ENCODE data around the gene MMP14. TPM values are rescaled to one million over a fixed set of nuclear protein-coding genes. Genes with fewer than 3 reads are reported as not detected.

The MMP14 gene
- total and polyA plus RNA-seq, 2 of the 13 experiments (the other 11 are each of a cell fraction or from before 2014, with no cell fraction given): 5.2 to 9.8 TPM

DNA sequence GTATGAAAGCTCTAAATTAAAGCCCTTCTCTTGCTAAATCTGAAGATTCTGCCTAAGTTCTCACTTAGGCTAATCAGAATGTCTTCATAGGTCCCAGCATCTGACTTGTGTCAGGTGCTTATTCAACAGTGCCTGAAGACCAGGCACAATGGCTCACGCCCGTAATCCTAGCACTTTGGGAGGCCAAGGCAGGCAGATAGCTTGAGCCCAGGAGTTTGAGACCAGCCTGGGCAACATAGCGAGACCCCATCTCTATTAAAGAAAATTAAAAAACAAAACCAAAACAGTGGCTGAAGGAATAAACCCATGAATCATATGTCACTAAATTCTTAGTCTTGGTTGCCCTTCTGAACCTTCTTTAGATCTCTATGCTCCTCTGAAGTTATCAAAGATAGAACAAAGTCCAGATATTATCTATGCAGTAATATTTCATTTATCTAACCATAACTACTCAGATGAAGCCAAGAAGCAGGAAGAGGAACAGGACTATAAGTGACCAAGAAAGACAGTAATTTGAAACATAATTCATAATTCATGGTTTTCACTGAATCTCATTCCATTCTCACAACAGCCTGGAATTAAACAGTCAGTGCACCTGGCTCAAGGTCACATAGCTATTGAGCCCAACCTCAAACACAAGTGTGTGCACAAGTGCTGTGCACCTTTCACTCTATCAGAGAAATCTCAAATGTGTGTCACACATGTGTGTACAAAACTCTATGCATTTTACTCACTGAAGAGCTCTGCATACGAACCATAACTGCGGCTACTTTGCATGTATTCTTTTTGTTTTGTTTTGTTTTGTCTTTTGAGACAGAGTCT is 27.8 kb upstream of the MMP14 start (continued):
- TF ChIP-seq ZNF691 (CRISPR knock-in tag; IDR thresholded peaks at IDR 0.05; ENCODE audit: borderline replicate concordance, low read depth): no peak
- TF ChIP-seq, protein P1, sequence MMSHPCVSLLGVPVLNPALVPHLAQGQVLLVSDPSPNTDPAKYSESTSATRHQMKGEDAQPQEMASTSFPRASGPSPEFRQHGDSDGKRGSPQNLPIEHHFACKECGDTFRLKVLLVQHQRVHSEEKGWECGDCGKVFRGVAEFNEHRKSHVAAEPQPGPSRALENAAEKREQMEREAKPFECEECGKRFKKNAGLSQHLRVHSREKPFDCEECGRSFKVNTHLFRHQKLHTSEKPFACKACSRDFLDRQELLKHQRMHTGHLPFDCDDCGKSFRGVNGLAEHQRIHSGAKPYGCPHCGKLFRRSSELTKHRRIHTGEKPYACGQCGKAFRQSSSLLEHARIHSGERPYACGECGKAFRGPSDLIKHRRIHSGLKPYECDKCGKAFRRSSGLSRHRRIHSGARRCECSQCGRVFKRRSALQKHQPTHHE (CRISPR knock-in tag; IDR thresholded peaks at IDR 0.05; ENCODE audit: borderline replicate concordance): no peak
- TF ChIP-seq ZMYM4 (CRISPR knock-in tag; IDR thresholded peaks at IDR 0.05): no peak
- TF ChIP-seq JUNB (CRISPR knock-in tag; IDR thresholded peaks at IDR 0.05; ENCODE audit: borderline replicate concordance): no peak
- TF ChIP-seq NR2F2 (IDR thresholded peaks at IDR 0.05; ENCODE audit: borderline replicate concordance, low read depth): no peak
- no peak for TF ChIP-seq ZFP41 (CRISPR knock-in tag; IDR thresholded peaks at IDR 0.05; ENCODE audit: borderline replicate concordance)
- TF ChIP-seq ZNF607 (CRISPR knock-in tag; IDR thresholded peaks at IDR 0.05; ENCODE audit: borderline replicate concordance): no peak
- no peak for TF ChIP-seq ELF3 (CRISPR knock-in tag; IDR thresholded peaks at IDR 0.05)

- POLR2A ChIA-PET: interaction anchor here (0.8 to 1.6 kb wide), 3 partner anchors 9 to 23 kb away, joined by 3 to 5 read pairs (median 3); no protein-coding TSS in a partner anchor
- no peak for TF ChIP-seq ELF4 (CRISPR knock-in tag; IDR thresholded peaks at IDR 0.05; ENCODE audit: borderline replicate concordance)
- no peak for TF ChIP-seq GTF3A (CRISPR knock-in tag; conservative IDR thresholded peaks at IDR 0.05)
- TF ChIP-seq SMC3 (IDR thresholded peaks at IDR 0.05; ENCODE audit: low read length): no peak
- peak; percentile 67 for TF ChIP-seq ATF7 (IDR thresholded peaks at IDR 0.05)
- no peak for TF ChIP-seq ATF7 (CRISPR knock-in tag; IDR thresholded peaks at IDR 0.05)
- TF ChIP-seq, protein P2, sequence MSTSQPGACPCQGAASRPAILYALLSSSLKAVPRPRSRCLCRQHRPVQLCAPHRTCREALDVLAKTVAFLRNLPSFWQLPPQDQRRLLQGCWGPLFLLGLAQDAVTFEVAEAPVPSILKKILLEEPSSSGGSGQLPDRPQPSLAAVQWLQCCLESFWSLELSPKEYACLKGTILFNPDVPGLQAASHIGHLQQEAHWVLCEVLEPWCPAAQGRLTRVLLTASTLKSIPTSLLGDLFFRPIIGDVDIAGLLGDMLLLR (CRISPR knock-in tag; IDR thresholded peaks at IDR 0.05): no peak
- TF ChIP-seq MAFF (IDR thresholded peaks at IDR 0.05; ENCODE audit: low read depth, low read length): no peak
- no peak for TF ChIP-seq SP1 (IDR thresholded peaks at IDR 0.05)
- TF ChIP-seq SP1 (CRISPR knock-in tag; IDR thresholded peaks at IDR 0.05): no peak
Measured at GRCh38 chr14:22811722-22812121, 24.7 kb upstream of the MMP14 start.

More at GRCh38 chr14:22811722-22812121, 24.7 kb upstream of the MMP14 start:
- H3K4me2 ChIP-seq (ENCODE audit: low read depth, low read length): no peak overlapping the region
- no peak overlapping the region for H2AFZ ChIP-seq (ENCODE audit: low read length)
- H3K27ac ChIP-seq (ENCODE audit: extremely low read length, insufficient read depth, low read length): no peak overlapping the region
- no peaks in the 10 kb centered on the region for H4K20me1 ChIP-seq (ENCODE audit: insufficient read depth, low read length)
- no peaks in the 10 kb centered on the region; a peak in 1 of 5 replicates for H3K27me3 ChIP-seq (ENCODE audit: control insufficient read depth in 1 of 2, insufficient read depth in 2 of 2, low read length in 2 of 2)
- ATAC-seq: no peak
- H3K4me3 ChIP-seq (replicated peaks in 1 of 3; ENCODE audit: insufficient read depth in 1 of 3, low read depth in 2 of 3, low read length in 3 of 3): no peak overlapping the region
- no peaks in the 10 kb centered on the region for H3K9me3 ChIP-seq (ENCODE audit: low read length)
- H3K9ac ChIP-seq (ENCODE audit: insufficient read depth, low read depth, low read length): no peak overlapping the region
- H3K4me1 ChIP-seq (ENCODE audit: insufficient read depth, low read length): peaks cover 46% of the 10 kb centered on the region
- WGBS (ENCODE audit: low lambda C conversion rate): 30% methylated on average over 2 of the region's 2 CpGs
- in situ Hi-C loops (cut with HindIII; ENCODE audit: extremely low pct_ligation_motif_present, low pct_unique_long_range_greater_than_20kb): no loop called here
- CTCF ChIA-PET (ENCODE audit: low intra/inter-chr PET ratio, low total read pairs): no interaction called here
- DNase-seq (ENCODE audit: low spot score): no peak
- BruUV-seq (replicated peaks): no TSS peak
- no peaks in the 10 kb centered on the region for H3K79me2 ChIP-seq (ENCODE audit: insufficient read depth, low read length)
- FAIRE-seq: no peak
- H3K36me3 ChIP-seq (replicated peaks in 1 of 2; ENCODE audit: control insufficient read depth in 1 of 2, insufficient read depth in 2 of 2, low read length in 2 of 2): no peaks in the 10 kb centered on the region
- intact Hi-C loops (cut with micrococcal nuclease; ENCODE audit: unreplicated experiment): no loop called here
